H1 (cell line): ENCODE data around the gene ITGB2. TPM values are rescaled to one million over a fixed set of nuclear protein-coding genes. Genes with fewer than 3 reads are reported as not detected.

Experiments
- CTCF ChIA-PET: fragments of 300-600 bp; sonication (Branson Sonifier 250); formaldehyde crosslinking; loops from one replicate; lab custom pipeline; 2021; ENCODE audit not compliant: partially characterized antibody; lab: Charles Lee
- POLR2A ChIA-PET: fragments of 300-600 bp; sonication (Branson Sonifier 250); formaldehyde crosslinking; loops from one replicate; lab custom pipeline; 2021; ENCODE audit warnings: inconsistent platforms; ENCODE audit not compliant: partially characterized antibody; lab: Charles Lee
- DNase-seq, 2 experiments: peaks; one replicate each; pipeline versions ENCODE4 v3.0.0 to v3.0.0-alpha.2; 2010 to 2022; ENCODE audit warnings: low spot score in 2 of 2, low read depth in 1 of 2, mixed read lengths in 1 of 2
- FAIRE-seq: peaks from 2 replicates; lab custom pipeline; 2011; peaks lifted over from hg19 to GRCh38; lab: Jason Lieb, UNC
- H2AFZ ChIP-seq: 2 replicates; pipeline ENCODE4 v1.8.1; 2012; ENCODE audit warnings: low read length, inconsistent platforms
- H2AK5ac ChIP-seq: 2 replicates; pipeline ENCODE4 v1.6.1; 2013; ENCODE audit warnings: low read depth, low read length
- H2BK120ac ChIP-seq: replicated peaks from 2 replicates; pipeline ENCODE3; 2013; ENCODE audit warnings: low read depth, low read length, inconsistent platforms
- H2BK12ac ChIP-seq: 2 replicates; pipeline ENCODE4 v1.6.1; 2013; ENCODE audit warnings: low read depth, low read length
- H2BK15ac ChIP-seq: 2 replicates; pipeline ENCODE4 v1.6.1; 2013; ENCODE audit warnings: low read length
- H2BK20ac ChIP-seq: 2 replicates; pipeline ENCODE4 v1.6.1; 2013; ENCODE audit warnings: low read length
- H2BK5ac ChIP-seq: 2 replicates; pipeline ENCODE4 v1.6.1; 2013; ENCODE audit warnings: low read depth, low read length
- H3K14ac ChIP-seq: 2 replicates; pipeline ENCODE4 v1.6.1; 2013; ENCODE audit warnings: inconsistent platforms; ENCODE audit not compliant: insufficient read length
- H3K18ac ChIP-seq: 2 replicates; pipeline ENCODE4 v1.6.1; 2013; ENCODE audit warnings: low read length; ENCODE audit errors: extremely low read depth
- H3K23ac ChIP-seq: 2 replicates; pipeline ENCODE4 v1.6.1; 2013; ENCODE audit warnings: inconsistent platforms; ENCODE audit not compliant: insufficient read length
- H3K23me2 ChIP-seq: 2 replicates; pipeline ENCODE4 v1.6.1; 2013; ENCODE audit warnings: low read depth, low read length
- H3K27ac ChIP-seq: 2 replicates; pipeline ENCODE4 v1.6.1; 2011; ENCODE audit warnings: low read depth, low read length, inconsistent platforms
- H3K27me3 ChIP-seq, 4 experiments: replicated peaks in 1 of 4; 1 replicate in 1 of 4; 2 replicates in 3 of 4; pipeline versions ENCODE4 v1.6.1 to v1.8.1; 2011 to 2013; ENCODE audit warnings: low read length in 3 of 4, mild to moderate bottlenecking in 3 of 4, inconsistent platforms in 2 of 4, mixed read lengths in 2 of 4, moderate library complexity in 1 of 4; ENCODE audit not compliant: control insufficient read depth in 3 of 4, insufficient read depth in 3 of 4; ENCODE audit errors: extremely low read depth in 1 of 4
- H3K36me3 ChIP-seq, 4 experiments: 2 replicates each; pipeline versions ENCODE4 v1.6.1 to v1.8.1; 2011 to 2013; ENCODE audit warnings: mild to moderate bottlenecking in 4 of 4, low read length in 3 of 4, moderate library complexity in 2 of 4, control low read depth in 1 of 4, inconsistent platforms in 1 of 4; ENCODE audit not compliant: insufficient read depth in 4 of 4, control insufficient read depth in 2 of 4
- H3K4ac ChIP-seq: replicated peaks from 2 replicates; pipeline ENCODE3; 2013; ENCODE audit warnings: low read length, low read depth, mixed read lengths, inconsistent platforms; ENCODE audit not compliant: insufficient read length
- H3K4me1 ChIP-seq, 4 experiments: replicated peaks in 1 of 4; 1 replicate in 1 of 4; 2 replicates in 3 of 4; pipeline versions ENCODE4 v1.6.1 to v1.8.1; 2011 to 2013; ENCODE audit warnings: low read length in 3 of 4, inconsistent platforms in 2 of 4, mixed read lengths in 1 of 4; ENCODE audit not compliant: insufficient read depth in 4 of 4, control insufficient read depth in 3 of 4
- H3K4me2 ChIP-seq, 2 experiments: 2 replicates each; pipeline versions ENCODE4 v1.6.1 to v1.8.1; 2011 to 2013; ENCODE audit warnings: low read depth in 2 of 2, low read length in 2 of 2, control low read depth in 1 of 2, inconsistent platforms in 1 of 2, mild to moderate bottlenecking in 1 of 2; ENCODE audit not compliant: insufficient read depth in 1 of 2
- H3K4me3 ChIP-seq, 4 experiments: fragments of 200-600, 300-600 bp in 1 of 4; sonication (generic), shearing (Covaris generic), sonication (Bioruptor Twin) in 1 of 4; 2 replicates each; pipeline versions ENCODE4 v1.5.1 to v1.8.1; 2011 to 2016; ENCODE audit warnings: low read length in 4 of 4, low read depth in 3 of 4, control low read depth in 2 of 4, inconsistent platforms in 2 of 4, mild to moderate bottlenecking in 2 of 4, mixed read lengths in 1 of 4, moderate library complexity in 1 of 4; ENCODE audit not compliant: insufficient read depth in 2 of 4; ENCODE audit errors: extremely low read depth in 1 of 4
- H3K56ac ChIP-seq: replicated peaks from 2 replicates; pipeline ENCODE3; 2013; ENCODE audit warnings: low read depth, mild to moderate bottlenecking, mixed read lengths, low read length, inconsistent platforms; ENCODE audit not compliant: insufficient read length
- H3K79me1 ChIP-seq: 2 replicates; pipeline ENCODE4 v1.6.1; 2013; ENCODE audit warnings: low read depth, low read length, control low read depth
- H3K79me2 ChIP-seq, 2 experiments: 2 replicates each; pipeline versions ENCODE4 v1.6.1 to v1.8.1; 2012 to 2013; ENCODE audit warnings: low read length in 2 of 2, mild to moderate bottlenecking in 2 of 2, inconsistent platforms in 1 of 2; ENCODE audit not compliant: insufficient read depth in 2 of 2, control insufficient read depth in 1 of 2
- H3K9ac ChIP-seq, 4 experiments: replicated peaks in 1 of 4; 1 replicate in 1 of 4; 2 replicates in 3 of 4; pipeline versions ENCODE4 v1.6.1 to v1.8.1; 2011 to 2013; ENCODE audit warnings: low read depth in 3 of 4, low read length in 3 of 4, control low read depth in 2 of 4, mild to moderate bottlenecking in 2 of 4, moderate library complexity in 2 of 4, inconsistent platforms in 1 of 4; ENCODE audit errors: extremely low read depth in 1 of 4
- H3K9me3 ChIP-seq, 2 experiments: 2 replicates each; pipeline versions ENCODE4 v1.6.1 to v1.8.1; 2012 to 2013; ENCODE audit warnings: mild to moderate bottlenecking in 2 of 2, moderate library complexity in 2 of 2, control low read depth in 1 of 2, inconsistent platforms in 1 of 2, low read depth in 1 of 2, low read length in 1 of 2, mixed read lengths in 1 of 2; ENCODE audit not compliant: insufficient read depth in 2 of 2
- H4K20me1 ChIP-seq, 2 experiments: replicated peaks in 1 of 2; 2 replicates each; pipeline versions ENCODE3 to v1.8.1; 2011 to 2013; ENCODE audit warnings: inconsistent platforms in 2 of 2, low read length in 2 of 2, mild to moderate bottlenecking in 1 of 2; ENCODE audit not compliant: insufficient read depth in 2 of 2, control insufficient read depth in 1 of 2
- H4K5ac ChIP-seq: 2 replicates; pipeline ENCODE4 v1.6.1; 2013; ENCODE audit warnings: low read length, low read depth, mixed read lengths, inconsistent platforms; ENCODE audit not compliant: insufficient read length
- H4K8ac ChIP-seq: 2 replicates; pipeline ENCODE4 v1.8.0; 2013; ENCODE audit warnings: mild to moderate bottlenecking, moderate library complexity, low read length, inconsistent platforms; ENCODE audit not compliant: insufficient read depth; ENCODE audit errors: extremely low read depth
- H4K91ac ChIP-seq: replicated peaks from 2 replicates; pipeline ENCODE3; 2013; ENCODE audit warnings: low read length, mixed read lengths, inconsistent platforms; ENCODE audit not compliant: insufficient read length
- CTBP2 ChIP-seq: IDR thresholded peaks from 2 replicates; pipeline ENCODE4 v1.7.0; 2011; ENCODE audit warnings: borderline replicate concordance, mild to moderate bottlenecking, moderate library complexity, mixed read lengths, low read length; ENCODE audit not compliant: insufficient read depth, insufficient read length
- EZH2 ChIP-seq: fragments of 200-600 bp; sonication (generic); IDR thresholded peaks from 2 replicates; pipeline ENCODE4 v1.7.1; 2012; ENCODE audit warnings: low read depth, mild to moderate bottlenecking, moderate library complexity, low read length, inconsistent platforms; ENCODE audit not compliant: severe bottlenecking
- GTF2F1 ChIP-seq: IDR thresholded peaks from 2 replicates; pipeline ENCODE4 v1.6.1; 2012; ENCODE audit warnings: low read depth, low read length, improper control_type of control experiment, borderline replicate concordance
- JUN ChIP-seq: IDR thresholded peaks from 2 replicates; pipeline ENCODE4 v1.6.1; 2011; ENCODE audit warnings: low read depth, mild to moderate bottlenecking, improper control_type of control experiment, low read length
- NRF1 ChIP-seq: IDR thresholded peaks from 2 replicates; pipeline ENCODE4 v1.6.1; 2011; ENCODE audit warnings: mild to moderate bottlenecking, low read depth, low read length, improper control_type of control experiment
- RXRA ChIP-seq: IDR thresholded peaks from 2 replicates; pipeline ENCODE4 v1.6.1; 2011; ENCODE audit warnings: low read depth, mild to moderate bottlenecking, low read length, moderate library complexity; ENCODE audit not compliant: insufficient read depth
- SAP30 ChIP-seq: fragments of 300-600 bp; sonication (generic); IDR thresholded peaks from 2 replicates; pipeline ENCODE4 v1.7.1; 2012; ENCODE audit warnings: low read length, moderate library complexity, mild to moderate bottlenecking, inconsistent platforms; ENCODE audit not compliant: insufficient read depth, insufficient replicate concordance
- WGBS, 2 experiments: shearing (Covaris generic) in 1 of 2; methylation state at CpG; one replicate each; pipeline versions ENCODE4 v1.1.6 to v1.1.7; 2013 to 2015; ENCODE audit warnings: low lambda C conversion rate in 2 of 2, mixed read lengths in 2 of 2, inconsistent platforms in 1 of 2, low coverage in 1 of 2, missing lambda C conversion rate in 1 of 2; ENCODE audit not compliant: insufficient replicate concordance in 2 of 2, insufficient coverage in 1 of 2, insufficient read length in 1 of 2; ENCODE audit errors: extremely low coverage in 1 of 2, missing lambda C conversion rate in 1 of 2; 5-methylcytosine and 5-hydroxymethylcytosine counted together
- polyA plus RNA-seq, 7 experiments: library from polyadenylated mRNA; depleted of rRNA in 3 of 7; stranded (reverse) in 5 of 7; unstranded in 2 of 7; fragments of >200 nt in 5 of 7; fragments of 200-250 nt in 2 of 7; gene quantifications; 1 replicate in 5 of 7; 2 replicates in 1 of 7; 4 replicates in 1 of 7; pipeline versions ENCODE4 v1.2.1 to v1.2.3, GENCODE V29; 2011 to 2013; ENCODE audit warnings: missing spikeins in 2 of 7, mixed read lengths in 2 of 7
- total RNA-seq: library from RNA; stranded (reverse); fragmentation: NEBNext Ultra II Directional; extraction: Animal tissue kit (Norgen Biotek cat#: 25700); gene quantifications from 2 replicates; pipeline ENCODE4 v1.2.1, GENCODE V29; 2021
- TF ChIP-seq, protein P1 (sequence below): IDR thresholded peaks from 2 replicates; pipeline ENCODE4 v1.6.1; 2012; ENCODE audit warnings: low read length, inconsistent platforms

Gene ITGB2
- total and polyA plus RNA-seq, 2 of the 8 experiments (the other 6 are each of a cell fraction or from before 2014, with no cell fraction given): 0.24 to 0.63 TPM

DNA sequence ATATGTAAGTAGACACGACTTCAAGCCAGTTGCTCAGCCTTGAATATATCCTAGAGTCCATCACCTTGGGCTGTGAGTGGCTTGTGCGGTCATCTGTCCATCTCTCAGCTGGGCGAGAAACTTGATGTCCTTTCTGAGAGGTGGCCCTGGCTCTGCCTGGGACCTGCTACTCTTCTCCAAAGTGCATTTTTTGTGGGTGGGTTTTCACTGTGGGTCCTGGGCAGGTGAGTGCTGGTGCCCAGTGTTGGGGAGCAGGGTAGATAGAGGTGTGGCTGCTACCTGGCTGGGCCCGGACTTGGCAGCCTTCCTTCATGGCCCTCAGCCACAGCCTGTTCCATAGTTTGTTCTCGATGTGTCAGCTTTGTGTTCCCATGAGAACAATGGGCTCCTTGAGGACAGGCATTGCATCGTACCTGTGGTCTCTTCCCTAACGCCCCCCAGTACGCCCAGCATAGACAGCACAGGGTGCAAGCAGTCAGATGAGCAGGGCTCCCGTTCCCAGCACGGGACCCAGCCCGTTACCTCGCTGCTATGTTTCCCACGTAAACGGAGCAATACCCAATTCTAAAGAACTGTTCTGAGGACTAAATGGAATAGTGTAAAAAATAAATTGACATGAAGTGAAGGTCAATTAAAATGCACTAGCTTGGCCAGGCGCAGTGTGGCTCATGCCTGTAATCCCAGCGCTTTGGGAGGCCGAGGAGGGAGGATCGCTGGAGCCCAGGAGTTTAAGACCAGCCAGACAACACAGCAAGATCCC lies 18.3 kb upstream of the ITGB2 start:
- H3K23ac ChIP-seq: no peak overlapping the region
- H2AFZ ChIP-seq: no peak overlapping the region
- H3K27me3 ChIP-seq: peaks cover 0 to 10% (median 6%) of the 10 kb centered on the region in 4 experiments; a peak in 6 of 7 replicates
- H3K18ac ChIP-seq: no peak overlapping the region
- H2BK120ac ChIP-seq: no peak overlapping the region
- peak overlapping the region; percentile 88 for H3K4ac ChIP-seq
- H2BK5ac ChIP-seq: no peak overlapping the region
- ChIA-PET POLR2A (interaction anchor here (1.1 to 1.5 kb wide), 4 partner anchors 7 to 41 kb away, joined by 3 to 7 read pairs (median 5); no protein-coding TSS in a partner anchor), CTCF (interaction anchor here (1.0 kb wide), 1 partner anchor 134 kb away, joined by 3 read pairs; no protein-coding TSS in a partner anchor)
- H3K14ac ChIP-seq: no peak overlapping the region
- WGBS, 2 experiments: 86% methylated on average over 18 of the region's 18 CpGs; no CpG with 5 or more reads in 1 of the 2 experiments
- H4K8ac ChIP-seq: peak overlapping the region; percentile 98
- H3K23me2 ChIP-seq: no peaks in the 10 kb centered on the region
- H3K36me3 ChIP-seq: peaks cover 0 to 8% (median 5%) of the 10 kb centered on the region in 4 experiments; a peak in 5 of 8 replicates
- no peaks in the 10 kb centered on the region for H3K9me3 ChIP-seq
- peak overlapping the region; percentile 74 to 87 for H3K4me2 ChIP-seq
- H3K9ac ChIP-seq: peak overlapping the region in 1 of 4 experiments; percentile 80; a peak in 2 of 7 replicates
- H3K79me2 ChIP-seq: peaks cover 30 to 39% of the 10 kb centered on the region in 2 experiments
- no peak overlapping the region for H3K56ac ChIP-seq
- no peak for DNase-seq
- FAIRE-seq: no peak
- no peak overlapping the region for H2AK5ac ChIP-seq
- H3K79me1 ChIP-seq: peaks cover 13% of the 10 kb centered on the region
- H4K91ac ChIP-seq: peak overlapping the region; percentile 84
- H3K4me1 ChIP-seq: peaks cover 0 to 6% (median 3%) of the 10 kb centered on the region in 4 experiments; a peak in 4 of 7 replicates
- H3K27ac ChIP-seq: no peak overlapping the region
- H2BK20ac ChIP-seq: no peak overlapping the region
- H2BK12ac ChIP-seq: 0 out of 2 replicates have a peak overlapping the region, but pooled peaks have one; percentile 27
- H2BK15ac ChIP-seq: no peak overlapping the region
- H4K5ac ChIP-seq: peak overlapping the region; percentile 94
- H3K4me3 ChIP-seq: peak overlapping the region; percentile 78 to 98 (median 88)
- peaks cover 12 to 21% of the 10 kb centered on the region in 2 experiments for H4K20me1 ChIP-seq
- TF ChIP-seq GTF2F1: no peak
- no peak for TF ChIP-seq CTBP2
- TF ChIP-seq JUN: no peak
- TF ChIP-seq SAP30: no peak
- no peak for TF ChIP-seq EZH2
- TF ChIP-seq RXRA: no peak
- no peak for TF ChIP-seq NRF1
- TF ChIP-seq, protein P1, sequence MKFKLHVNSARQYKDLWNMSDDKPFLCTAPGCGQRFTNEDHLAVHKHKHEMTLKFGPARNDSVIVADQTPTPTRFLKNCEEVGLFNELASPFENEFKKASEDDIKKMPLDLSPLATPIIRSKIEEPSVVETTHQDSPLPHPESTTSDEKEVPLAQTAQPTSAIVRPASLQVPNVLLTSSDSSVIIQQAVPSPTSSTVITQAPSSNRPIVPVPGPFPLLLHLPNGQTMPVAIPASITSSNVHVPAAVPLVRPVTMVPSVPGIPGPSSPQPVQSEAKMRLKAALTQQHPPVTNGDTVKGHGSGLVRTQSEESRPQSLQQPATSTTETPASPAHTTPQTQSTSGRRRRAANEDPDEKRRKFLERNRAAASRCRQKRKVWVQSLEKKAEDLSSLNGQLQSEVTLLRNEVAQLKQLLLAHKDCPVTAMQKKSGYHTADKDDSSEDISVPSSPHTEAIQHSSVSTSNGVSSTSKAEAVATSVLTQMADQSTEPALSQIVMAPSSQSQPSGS: no peak
